Stimulated activated CD4-positive, alpha-beta T cell treated with anti-CD3 and anti-CD28 coated beads, Interleukin-15, amount 100 ng/mL, for 24 hours (primary cell): Measurements from ENCODE around the gene CLTB.

Source experiments
- DNase-seq: peaks from one replicate; pipeline ENCODE4 v3.0.0-alpha.2; 2020

The CLTB gene

DNA sequence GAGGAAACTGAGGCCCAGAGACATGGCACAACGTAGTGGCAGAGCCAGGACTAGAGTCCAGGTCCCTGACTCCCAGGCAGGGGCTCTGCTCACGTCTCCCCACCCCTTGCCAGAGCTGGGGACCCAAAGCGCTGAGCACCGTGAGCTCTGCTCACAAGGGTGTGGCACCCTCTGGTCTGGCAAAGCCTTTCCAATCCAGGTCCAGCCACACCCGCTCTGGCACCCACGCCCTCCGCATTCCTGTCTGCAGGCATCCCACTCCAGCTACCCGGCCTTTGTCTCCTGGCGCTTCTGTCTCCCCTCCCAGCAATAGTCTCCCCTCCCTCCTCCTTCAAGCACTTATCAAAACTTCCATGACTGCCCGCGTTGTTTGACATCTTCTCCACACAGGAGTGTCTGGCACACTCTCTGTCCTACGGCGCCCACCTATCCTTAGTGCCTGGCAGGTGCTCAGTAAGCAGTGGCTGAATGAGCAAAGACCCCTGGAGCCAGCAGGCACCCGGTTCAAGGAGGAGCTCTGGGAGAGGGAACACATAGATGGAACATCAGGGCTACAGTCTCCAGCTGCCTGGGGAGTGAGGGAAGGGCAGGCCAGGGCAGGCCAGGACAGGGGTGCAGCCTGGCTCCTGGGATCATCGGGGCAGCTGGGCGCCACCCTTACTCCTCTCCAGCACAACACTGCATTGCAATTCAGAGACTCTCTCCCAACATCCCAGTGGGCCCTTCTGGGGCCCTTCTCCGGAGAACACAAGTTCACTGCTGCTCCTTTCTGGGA, 15.8 kb downstream of the CLTB start:
- no peak for DNase-seq

- DNase-seq, result no peak
Measured at GRCh38 chr5:176397736-176398420, 18.5 kb downstream of the CLTB start.

DNA sequence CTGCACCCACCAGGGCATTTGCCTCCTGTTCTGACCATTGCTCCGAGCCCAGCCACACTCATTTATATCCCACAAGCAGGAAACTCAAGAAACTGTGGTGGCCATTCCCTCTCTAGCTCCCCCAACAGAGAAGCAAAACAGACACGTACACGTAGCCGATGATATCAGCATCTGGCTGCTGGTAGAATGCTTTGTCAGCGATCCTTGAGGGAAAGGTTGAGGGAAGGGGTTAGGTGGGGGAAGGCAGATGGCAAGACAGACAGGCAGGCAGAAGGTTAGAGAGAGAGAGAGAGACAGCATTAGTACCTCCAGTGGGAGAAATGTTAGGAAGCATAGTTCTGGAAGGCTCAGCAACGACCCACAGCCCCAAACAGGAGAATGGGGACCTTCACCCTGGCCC, 20.0 kb downstream of the CLTB start:
- no peak for DNase-seq

- DNase-seq, result no peak
Measured at GRCh38 chr5:176394881-176395675, 21.3 kb downstream of the CLTB start.

DNA sequence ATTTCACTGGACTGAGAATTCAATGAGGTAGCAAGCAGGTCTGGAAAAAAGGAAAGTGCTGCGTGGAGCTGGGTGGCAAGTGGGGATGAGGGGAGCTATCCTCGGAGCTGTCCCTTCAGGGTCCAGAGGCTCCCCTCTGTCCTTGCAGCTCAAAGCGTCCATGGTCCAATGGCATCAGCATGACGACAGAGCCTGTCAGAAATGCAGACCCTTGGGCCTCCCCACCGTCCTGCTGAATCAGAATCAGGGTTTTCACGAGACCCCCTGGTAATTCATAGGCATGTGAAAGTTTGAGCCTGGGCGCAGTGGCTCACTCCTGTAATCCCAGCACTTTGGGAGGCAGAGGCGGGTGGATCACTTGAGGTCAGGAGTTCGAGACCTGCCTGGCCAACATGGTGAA, 22.2 kb downstream of the CLTB start:
- no peak for DNase-seq

- no peak for DNase-seq
Measured at GRCh38 chr5:176392526-176392925, 23.8 kb downstream of the CLTB start.

GRCh38 chr5:176391999-176392398, 24.3 kb downstream of the CLTB start:
- no peak for DNase-seq

GRCh38 chr5:176391479-176391878, 24.9 kb downstream of the CLTB start:
- no peak for DNase-seq

GRCh38 chr5:176389135-176390123, 26.9 kb downstream of the CLTB start:
- no peak for DNase-seq

DNA sequence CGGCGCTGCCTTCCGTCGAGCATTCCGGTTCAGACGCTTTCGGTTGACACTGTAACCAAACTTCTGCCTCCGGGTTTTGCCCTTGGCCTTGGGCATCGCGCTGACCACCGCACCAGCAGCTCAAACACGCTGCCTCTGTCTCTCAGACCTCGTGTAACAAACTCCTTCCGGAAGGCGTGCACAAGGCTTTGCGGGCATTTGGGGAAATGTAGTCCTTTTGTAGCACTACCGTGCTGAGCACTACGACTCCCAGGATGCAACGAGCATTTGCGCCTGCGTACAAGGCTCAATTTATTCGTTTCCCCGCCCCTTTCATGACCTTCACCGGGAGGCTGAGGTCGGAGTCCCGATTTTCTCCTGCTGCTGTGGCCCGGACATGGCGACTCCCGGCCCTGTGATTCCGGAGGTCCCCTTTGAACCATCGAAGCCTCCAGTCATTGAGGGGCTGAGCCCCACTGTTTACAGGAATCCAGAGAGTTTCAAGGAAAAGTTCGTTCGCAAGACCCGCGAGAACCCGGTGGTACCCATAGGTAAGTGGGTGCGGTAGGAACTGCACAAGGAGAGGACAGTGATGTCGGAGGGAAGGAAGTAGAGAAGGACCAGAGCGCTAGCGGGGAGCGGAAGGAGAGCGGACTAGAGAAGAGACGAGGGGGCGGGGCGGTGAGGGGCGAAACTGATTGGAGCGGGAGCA, 27.8 kb downstream of the CLTB start, which contains the start of the genes HIGD2A and NOP16:
Gene HIGD2A, plus strand, starts transcription at position 308 of the 691 bp plus-strand sequence. Its CDS starts 69 bp downstream, at position 377.
Gene NOP16, minus strand, starts transcription at position 155 of the 691 bp plus-strand sequence. Its CDS starts 59 bp downstream, at position 96.
- DNase-seq, result peak; percentile 100

DNA sequence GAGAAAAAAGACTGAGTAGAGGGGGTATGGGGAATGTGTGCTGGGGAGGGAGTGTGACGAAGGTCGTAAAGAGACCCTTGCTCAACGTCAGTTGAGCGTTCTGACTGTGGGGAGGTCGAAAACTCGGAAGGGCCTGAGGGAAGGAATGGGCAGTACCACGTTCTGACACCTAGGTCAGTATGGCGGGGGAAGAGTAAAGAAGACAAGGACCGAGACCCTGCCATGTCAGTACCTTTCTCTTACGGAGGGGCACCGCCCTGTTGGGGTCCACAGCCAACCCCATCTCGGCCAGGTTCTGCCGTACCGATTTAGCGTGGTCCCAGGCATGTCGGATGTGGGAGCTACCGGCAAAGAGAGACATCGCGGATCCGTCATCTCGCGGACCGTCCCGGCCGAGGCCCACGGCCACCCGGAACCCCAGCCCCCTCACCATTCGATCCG, 28.3 kb downstream of the CLTB start:
- no peak for DNase-seq

- DNase-seq, result no peak
Measured at GRCh38 chr5:176387384-176387925, 28.9 kb downstream of the CLTB start.

- DNase-seq, result no peak
Measured at GRCh38 chr5:176386491-176386890, 29.8 kb downstream of the CLTB start.

- no peak for DNase-seq
Measured at GRCh38 chr5:176384991-176385390, 31.3 kb downstream of the CLTB start.

DNA sequence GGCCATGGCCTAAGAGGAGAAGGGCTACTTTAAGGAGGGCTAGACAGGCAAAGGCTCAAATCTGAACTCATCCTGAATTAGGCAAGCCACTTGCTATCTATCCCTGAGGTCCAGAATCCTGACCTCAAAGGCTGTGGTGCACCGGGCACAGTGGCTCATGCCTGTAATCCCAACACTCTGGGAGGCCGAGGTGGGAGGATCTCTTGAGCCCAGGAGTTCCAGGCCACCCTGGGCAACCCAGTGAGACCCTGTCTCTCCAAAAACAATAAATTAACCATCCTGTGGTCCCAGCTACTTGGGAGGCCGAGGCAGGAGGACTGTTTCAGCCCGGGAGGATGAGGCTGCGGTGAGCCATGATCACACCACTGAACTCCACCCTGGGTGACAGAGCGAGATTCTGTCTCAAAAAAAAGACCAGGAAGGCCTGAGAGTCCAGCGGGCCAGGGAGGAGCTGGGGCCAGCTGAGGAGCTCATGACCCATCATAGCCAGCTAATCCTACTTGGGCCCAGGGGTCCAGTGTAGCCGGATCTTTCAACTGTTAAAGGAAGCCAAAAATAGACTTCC, 31.9 kb downstream of the CLTB start:
- no peak for DNase-seq

GRCh38 chr5:176383961-176384360, 32.4 kb downstream of the CLTB start:
- no peak for DNase-seq

DNA sequence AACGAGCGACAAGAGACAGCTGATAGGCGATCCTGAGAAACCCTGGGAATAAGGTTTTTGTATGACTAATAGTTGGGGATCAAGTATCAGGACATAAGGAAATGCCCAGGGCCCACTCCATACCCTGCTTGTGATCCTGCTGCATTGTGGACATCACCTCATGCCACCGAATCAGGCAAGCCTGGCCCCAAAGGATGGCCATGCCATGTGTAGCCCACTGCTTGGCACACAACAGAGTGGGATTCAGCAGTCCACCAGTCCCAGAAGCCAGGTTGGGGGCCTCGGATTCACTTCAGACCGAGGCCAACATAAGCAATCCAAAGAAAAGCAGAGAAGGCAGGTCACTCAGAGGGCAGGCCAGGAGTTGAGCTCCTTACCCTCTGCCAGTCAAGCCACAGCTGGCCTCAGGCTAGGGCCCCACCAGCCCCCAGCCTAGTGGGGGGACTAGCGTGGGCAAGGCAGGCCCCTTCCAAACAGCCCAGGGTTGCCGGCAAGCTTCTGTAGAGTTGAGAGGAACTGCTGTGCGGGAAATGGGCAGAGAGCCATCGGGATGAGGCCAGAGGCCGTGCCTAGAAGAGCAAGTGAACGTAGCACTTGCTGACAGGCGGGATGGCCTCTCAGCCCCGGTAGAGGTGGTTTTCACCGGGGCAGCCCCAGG, 33.0 kb downstream of the CLTB start:
- no peak for DNase-seq

DNA sequence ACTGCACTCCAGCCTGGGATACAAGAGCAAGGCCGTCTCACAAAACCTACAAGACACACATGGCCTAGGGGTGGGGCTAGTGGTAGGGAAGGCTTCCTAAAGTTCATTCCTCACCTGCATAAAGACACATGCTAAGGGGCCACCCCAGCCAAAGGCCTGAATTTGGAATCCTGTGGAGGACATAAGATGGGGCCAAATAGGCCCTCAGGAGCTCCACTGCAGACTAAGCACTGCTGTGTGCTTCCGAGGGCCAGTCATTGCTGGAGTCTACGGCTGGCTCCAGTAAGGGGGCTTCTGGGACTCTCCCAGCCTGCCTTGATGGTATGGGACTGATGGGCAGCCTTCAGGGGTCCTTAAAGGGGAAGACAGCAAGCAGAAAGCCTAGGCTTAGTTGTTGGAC, 33.6 kb downstream of the CLTB start:
- DNase-seq, result no peak

- no peak for DNase-seq
Measured at GRCh38 chr5:176381979-176382378, 34.4 kb downstream of the CLTB start.

GRCh38 chr5:176381423-176381822, 34.9 kb downstream of the CLTB start:
- DNase-seq, result no peak
